Sigmoid colon (tissue), 7 donors: ENCODE results near the gene ANKEF1. TPM values are rescaled to one million over a fixed set of nuclear protein-coding genes. Genes with fewer than 3 reads are reported as not detected.
A peak's percentile ranks its signal among the peaks of the same experiment; 100 is the strongest.
"Not testable (repeated sequence)": the region's sequence is repeated elsewhere in the genome, so short reads cannot be mapped to it uniquely, and the experiment has no call there.

Source experiments
- DNase-seq: peaks from one replicate; pipeline ENCODE4 v3.0.0-alpha.2; 2019
- H3K27ac ChIP-seq, 4 donors: fragments of 200-600 bp; sonication (generic); one replicate each; pipeline ENCODE4 v1.5.1; 2016 to 2019; ENCODE audit warnings: mild to moderate bottlenecking in 1 of 4
- H3K27me3 ChIP-seq, 3 donors: fragments of 200-600 bp; sonication (generic); one replicate each; pipeline ENCODE4 v1.5.1; 2019; ENCODE audit warnings: mild to moderate bottlenecking in 1 of 3
- H3K36me3 ChIP-seq, 4 donors: fragments of 200-600 bp; sonication (generic); one replicate each; pipeline ENCODE4 v1.5.1; 2016 to 2019
- H3K4me1 ChIP-seq, 4 donors: fragments of 200-600 bp; sonication (generic); one replicate each; pipeline ENCODE4 v1.5.1; 2017 to 2019
- H3K4me3 ChIP-seq, 4 donors: fragments of 200-600 bp; sonication (generic); one replicate each; pipeline ENCODE4 v1.5.1; 2017 to 2019; ENCODE audit warnings: mild to moderate bottlenecking in 2 of 4, moderate library complexity in 1 of 4
- H3K9me3 ChIP-seq, 4 donors: fragments of 200-600 bp in 3 of 4; sonication (generic) in 3 of 4; one replicate each; pipeline versions ENCODE4 v1.5.1 to v1.6.1; 2013 to 2019
- EP300 ChIP-seq, 4 donors: sonication (generic); formaldehyde crosslinking; IDR thresholded peaks; one replicate each; pipeline ENCODE4 v1.6.1; 2017; ENCODE audit warnings: antibody characterized with exemption in 4 of 4
- POLR2A ChIP-seq, 2 donors: fragments of 450-650 bp; IDR thresholded peaks; one replicate each; pipeline ENCODE4 v1.6.1; 2016; ENCODE audit warnings: antibody characterized with exemption in 2 of 2, mild to moderate bottlenecking in 2 of 2, moderate library complexity in 2 of 2
- POLR2AphosphoS5 ChIP-seq, 4 donors: sonication (generic); formaldehyde crosslinking; IDR thresholded peaks; one replicate each; pipeline ENCODE4 v1.6.1; 2017; ENCODE audit warnings: antibody characterized with exemption in 4 of 4
- WGBS, 2 donors: extraction: QIAGEN DNeasy Blood & Tissue Kit; methylation state at CpG; one replicate each; pipeline ENCODE4 v1.1.7; 2013; 5-methylcytosine and 5-hydroxymethylcytosine counted together
- intact Hi-C: fragments of 100-400 bp; cut with DNase I; formaldehyde crosslinking; loops from one replicate; pipeline ENCODE4 v1.15.1; 2023
- polyA plus RNA-seq, 3 donors: library from polyadenylated mRNA; stranded (reverse); fragments of 200-250 nt; gene quantifications; one replicate each; pipeline ENCODE4 v1.2.3, GENCODE V29; 2013
- total RNA-seq, 4 donors: library from RNA; depleted of rRNA; stranded (reverse); fragments of >200 nt; gene quantifications; one replicate each; pipeline ENCODE4 v1.1.0, GENCODE V29; 2016
- TF ChIP-seq, protein P1 (sequence below), 4 experiments: fragments of 450-650 bp in 3 of 4; fragments of 200-600 bp in 1 of 4; IDR thresholded peaks; one replicate each; pipeline ENCODE4 v1.5.1; 2016 to 2019; ENCODE audit warnings: antibody characterized with exemption in 4 of 4, mild to moderate bottlenecking in 3 of 4, moderate library complexity in 2 of 4
- donor health status: healthy with polysubstance abuse.
- donor health status: Bipolar disorder and iron deficiency.
- donor health status: healthy.

ANKEF1 gene
- total and polyA plus RNA-seq, 7 donors, result 0.16 to 2.4 (median 1.1) TPM

DNA sequence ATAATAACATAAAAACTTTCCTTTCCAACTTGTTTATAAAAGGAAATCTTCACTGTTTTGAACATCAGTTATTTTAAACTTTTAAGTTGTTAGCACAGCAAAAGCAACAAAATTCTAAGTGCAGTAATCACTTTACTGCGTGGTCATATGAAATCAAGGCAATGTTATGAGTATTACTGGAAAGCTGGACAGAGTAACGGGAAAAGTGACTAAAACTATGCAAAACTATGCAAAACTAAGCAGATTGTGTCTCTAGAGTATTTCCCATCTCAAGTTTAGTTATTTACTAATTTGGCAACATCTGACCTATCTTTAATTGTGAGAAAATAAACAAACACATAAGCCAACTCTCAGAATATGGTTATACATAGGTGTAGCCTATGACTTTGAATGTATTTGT is 10.9 kb upstream of the ANKEF1 start:
- Histone ChIP-seq H3K27ac (no peak overlapping the region), H3K4me3 (no peak overlapping the region), H3K4me1 (no peaks in the 10 kb centered on the region), H3K36me3 (no peaks in the 10 kb centered on the region), H3K9me3 (no peaks in the 10 kb centered on the region), H3K27me3 (no peaks in the 10 kb centered on the region)
- intact Hi-C loops, result no loop called here
- DNase-seq, result no peak
- 70 to 77% methylated on average over 2 of the region's 2 CpGs for WGBS, 2 donors
- TF ChIP-seq, protein P1, sequence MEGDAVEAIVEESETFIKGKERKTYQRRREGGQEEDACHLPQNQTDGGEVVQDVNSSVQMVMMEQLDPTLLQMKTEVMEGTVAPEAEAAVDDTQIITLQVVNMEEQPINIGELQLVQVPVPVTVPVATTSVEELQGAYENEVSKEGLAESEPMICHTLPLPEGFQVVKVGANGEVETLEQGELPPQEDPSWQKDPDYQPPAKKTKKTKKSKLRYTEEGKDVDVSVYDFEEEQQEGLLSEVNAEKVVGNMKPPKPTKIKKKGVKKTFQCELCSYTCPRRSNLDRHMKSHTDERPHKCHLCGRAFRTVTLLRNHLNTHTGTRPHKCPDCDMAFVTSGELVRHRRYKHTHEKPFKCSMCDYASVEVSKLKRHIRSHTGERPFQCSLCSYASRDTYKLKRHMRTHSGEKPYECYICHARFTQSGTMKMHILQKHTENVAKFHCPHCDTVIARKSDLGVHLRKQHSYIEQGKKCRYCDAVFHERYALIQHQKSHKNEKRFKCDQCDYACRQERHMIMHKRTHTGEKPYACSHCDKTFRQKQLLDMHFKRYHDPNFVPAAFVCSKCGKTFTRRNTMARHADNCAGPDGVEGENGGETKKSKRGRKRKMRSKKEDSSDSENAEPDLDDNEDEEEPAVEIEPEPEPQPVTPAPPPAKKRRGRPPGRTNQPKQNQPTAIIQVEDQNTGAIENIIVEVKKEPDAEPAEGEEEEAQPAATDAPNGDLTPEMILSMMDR (IDR thresholded peaks at IDR 0.05), result no peak
- TF ChIP-seq POLR2AphosphoS5 (IDR thresholded peaks at IDR 0.05) (no peak), EP300 (IDR thresholded peaks at IDR 0.05) (no peak), POLR2A (IDR thresholded peaks at IDR 0.05) (no peak)

GRCh38 chr20:10031451-10032215 is 3.2 kb upstream of the ANKEF1 start:
- H3K27me3 ChIP-seq, intact Hi-C loops, H3K4me3 ChIP-seq, DNase-seq, H3K36me3 ChIP-seq, H3K27ac ChIP-seq, H3K9me3 ChIP-seq: not testable (repeated sequence)
- peaks cover 0 to 12% (median 3%) of the 10 kb centered on the region in 4 donors for H3K4me1 ChIP-seq
- WGBS, 2 donors, result 90 to 95% methylated on average over 47 of the region's 47 CpGs

DNA sequence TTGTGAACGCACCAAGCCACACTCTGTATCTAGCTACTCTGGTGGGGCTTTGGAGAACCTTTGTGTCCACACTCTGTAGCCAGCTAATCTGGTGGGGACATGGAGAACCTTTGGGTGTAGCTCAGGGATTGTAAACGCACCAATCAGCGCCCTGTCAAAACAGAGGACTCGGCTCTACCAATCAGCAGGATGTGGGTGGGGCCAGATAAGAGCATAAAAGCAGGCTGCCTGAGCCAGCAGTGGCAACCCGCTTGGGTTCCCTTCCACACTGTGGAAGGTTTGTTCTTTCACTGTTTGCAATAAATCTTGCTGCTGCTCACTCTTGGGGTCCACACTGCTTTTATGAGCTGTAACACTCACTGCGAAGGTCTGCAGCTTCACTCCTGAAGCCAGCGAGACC is 2.5 kb upstream of the ANKEF1 start:
- H3K36me3 ChIP-seq, H3K27me3 ChIP-seq, H3K27ac ChIP-seq, DNase-seq, H3K4me3 ChIP-seq, H3K9me3 ChIP-seq, intact Hi-C loops: not testable (repeated sequence)
- peaks cover 0 to 12% (median 3%) of the 10 kb centered on the region in 4 donors for H3K4me1 ChIP-seq
- WGBS, 2 donors, result 91 to 94% methylated on average over 7 of the region's 7 CpGs

- H3K9me3 ChIP-seq, result no peaks in the 10 kb centered on the region
- no peak for DNase-seq
- no peak overlapping the region for H3K27ac ChIP-seq
- H3K4me3 ChIP-seq, result peak overlapping the region in 3 of 4 donors; percentile 55 to 65 (median 63)
- intact Hi-C loops, result no loop called here
- peaks cover 0 to 12% (median 3%) of the 10 kb centered on the region in 4 donors for H3K4me1 ChIP-seq
- no peaks in the 10 kb centered on the region for H3K27me3 ChIP-seq
- H3K36me3 ChIP-seq, result no peaks in the 10 kb centered on the region
- TF ChIP-seq EP300 (IDR thresholded peaks at IDR 0.05) (no peak), POLR2AphosphoS5 (IDR thresholded peaks at IDR 0.05) (no peak), POLR2A (IDR thresholded peaks at IDR 0.05) (no peak)
- TF ChIP-seq, protein P1 (IDR thresholded peaks at IDR 0.05), result no peak
- WGBS, 2 donors, result 75 to 92% methylated on average over 5 of the region's 5 CpGs
Measured at GRCh38 chr20:10033905-10034650, 709 bp upstream of the ANKEF1 start.

DNA sequence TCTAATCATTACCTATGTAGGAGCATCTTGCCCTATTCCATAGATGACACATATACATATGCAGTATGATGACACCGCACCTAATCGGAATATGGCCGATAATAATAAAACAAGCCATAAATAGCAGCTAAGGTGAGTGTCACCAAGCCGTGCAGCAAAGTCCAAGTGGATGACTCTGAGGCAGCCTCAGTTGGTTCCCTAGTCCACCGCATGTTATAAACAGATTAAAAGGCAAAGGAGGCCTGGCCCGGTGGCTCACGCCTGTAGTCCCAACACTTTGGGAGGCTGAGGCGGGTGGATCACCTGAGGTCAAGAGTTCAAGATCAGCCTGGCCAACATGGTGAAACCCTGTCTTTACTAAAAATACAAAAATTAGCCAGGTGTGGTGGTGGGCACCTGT is 1.5 kb downstream of the ANKEF1 start:
- H3K4me1 ChIP-seq, result peaks cover 0 to 12% (median 3%) of the 10 kb centered on the region in 4 donors
- H3K36me3 ChIP-seq, H3K4me3 ChIP-seq, H3K27ac ChIP-seq, DNase-seq, H3K9me3 ChIP-seq, H3K27me3 ChIP-seq, intact Hi-C loops: not testable (repeated sequence)
- WGBS, 2 donors, result 98% methylated on average over 8 of the region's 8 CpGs

- Histone ChIP-seq H3K9me3 (no peaks in the 10 kb centered on the region), H3K27me3 (no peaks in the 10 kb centered on the region), H3K27ac (no peak overlapping the region), H3K4me3 (no peak overlapping the region), H3K36me3 (no peaks in the 10 kb centered on the region), H3K4me1 (peaks cover 0 to 3% (median under 1%) of the 10 kb centered on the region in 4 donors)
- 76 to 82% methylated on average over 5 of the region's 5 CpGs for WGBS, 2 donors
- TF ChIP-seq EP300 (IDR thresholded peaks at IDR 0.05) (no peak), POLR2AphosphoS5 (IDR thresholded peaks at IDR 0.05) (no peak), POLR2A (IDR thresholded peaks at IDR 0.05) (no peak)
- TF ChIP-seq, protein P1 (IDR thresholded peaks at IDR 0.05), result no peak
- DNase-seq, result no peak
- intact Hi-C loops, result no loop called here
Measured at GRCh38 chr20:10040070-10040975, 5.5 kb downstream of the ANKEF1 start.
